IPS DF 4.7 (cell line): ENCODE measurements around the gene KIAA0040.
A peak's percentile ranks its signal among the peaks of the same experiment; 100 is the strongest.
"Not testable (repeated sequence)": the region's sequence is repeated elsewhere in the genome, so short reads cannot be mapped to it uniquely, and the experiment has no call there.

ENCODE experiments used
- DNase-seq: peaks from one replicate; pipeline ENCODE4 v3.0.0-alpha.2; 2013; ENCODE audit warnings: low spot score; ENCODE audit errors: extremely low read depth

KIAA0040 gene

DNA sequence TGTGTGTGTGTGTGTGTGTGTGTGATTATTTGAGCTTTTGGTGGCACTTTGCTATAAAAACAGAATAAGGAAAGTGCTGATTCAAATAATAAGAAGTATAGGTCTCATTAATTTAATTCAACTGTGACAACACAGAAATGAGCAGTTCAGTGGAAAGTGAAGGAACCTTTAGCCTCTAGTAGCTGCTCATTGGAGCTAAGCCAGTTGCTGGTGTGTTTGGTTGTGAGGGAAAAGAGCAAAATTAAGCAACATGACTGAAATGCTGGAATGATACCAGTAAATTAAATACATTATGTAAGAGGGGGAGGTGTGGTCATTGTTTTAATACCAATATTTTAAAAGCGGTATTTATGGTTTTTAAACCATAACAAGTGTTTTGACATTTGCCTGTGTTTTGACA is 55.2 kb downstream of the KIAA0040 start:
- no peak for DNase-seq

GRCh38 chr1:175136246-175136645 is 56.3 kb downstream of the KIAA0040 start:
- no peak for DNase-seq

DNA sequence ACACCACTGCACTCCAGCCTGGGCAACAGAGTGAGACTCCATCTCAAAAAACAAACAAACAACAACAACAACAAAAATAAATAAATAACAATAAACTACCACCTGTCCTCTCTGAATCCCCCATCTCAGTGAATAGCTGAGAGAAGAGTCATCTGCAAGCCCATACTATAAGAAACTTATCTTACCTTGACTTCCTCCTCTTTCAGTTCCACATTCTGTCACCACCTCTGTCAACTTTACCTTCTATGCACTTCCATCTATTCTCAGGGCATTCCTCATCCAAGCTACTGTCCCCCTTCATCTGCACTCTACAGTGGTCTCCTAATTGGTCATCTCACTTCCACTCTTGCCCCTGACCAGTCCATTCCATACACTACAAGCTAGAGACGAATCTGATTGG is 58.1 kb downstream of the KIAA0040 start:
- DNase-seq: no peak

DNA sequence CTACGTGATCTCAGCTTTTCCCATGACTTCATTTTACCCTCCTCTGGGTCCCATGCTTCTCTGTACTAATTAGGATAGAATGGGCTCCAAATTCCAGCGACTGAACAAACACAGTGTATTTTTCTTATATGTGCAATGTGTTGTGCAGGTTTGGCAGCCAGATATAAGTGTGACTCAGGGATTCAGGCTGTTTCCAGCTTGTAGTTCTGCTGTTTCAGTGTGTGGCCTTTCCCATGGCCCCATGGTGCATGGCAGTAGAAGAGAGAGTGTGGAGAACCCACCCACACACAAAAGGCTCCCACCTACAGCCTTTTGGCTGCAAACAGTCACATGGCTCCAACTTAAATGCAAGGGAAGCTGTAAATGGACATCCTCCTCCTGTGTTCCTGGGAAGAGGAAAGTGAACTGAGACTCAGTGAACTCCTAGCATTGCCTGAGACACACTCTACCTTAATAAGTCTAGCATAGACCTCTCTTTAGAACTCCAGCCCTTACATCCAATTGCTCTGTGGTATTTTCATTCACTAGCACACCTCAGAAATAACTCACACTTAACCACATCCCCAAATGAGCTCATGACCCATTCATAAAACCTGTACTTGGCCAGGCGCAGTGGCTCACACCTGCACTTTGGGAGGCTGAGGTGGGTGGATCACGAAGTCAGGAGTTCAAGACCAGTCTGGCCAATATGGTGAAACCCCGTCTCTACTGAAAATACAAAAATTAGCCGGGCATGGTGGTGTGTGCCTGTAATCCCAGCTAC is 58.7 kb downstream of the KIAA0040 start:
- DNase-seq: no peak

GRCh38 chr1:175132436-175132835 is 60.1 kb downstream of the KIAA0040 start:
- no peak for DNase-seq

DNA sequence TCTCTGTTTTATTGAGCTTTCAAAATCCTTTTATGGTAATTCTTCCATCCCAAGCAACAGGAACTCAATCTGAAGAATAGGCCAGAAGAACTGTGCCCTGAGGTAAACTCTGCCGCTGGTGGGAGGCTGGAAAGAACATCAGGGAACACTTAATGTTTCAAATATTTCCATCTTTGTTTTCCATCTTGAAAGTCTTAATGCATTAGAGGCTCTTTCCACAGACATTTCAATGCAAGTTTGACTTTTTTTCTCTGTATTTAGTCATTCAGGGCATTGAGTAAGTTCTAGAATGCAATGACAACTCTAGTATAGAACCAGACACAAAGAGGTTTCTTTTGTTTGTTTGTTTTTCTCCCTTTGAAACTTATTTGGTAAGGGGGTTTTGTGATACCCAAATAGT is 61.5 kb downstream of the KIAA0040 start:
- DNase-seq: no peak

GRCh38 chr1:175130649-175131045 is 61.9 kb downstream of the KIAA0040 start:
- DNase-seq: no peak

DNA sequence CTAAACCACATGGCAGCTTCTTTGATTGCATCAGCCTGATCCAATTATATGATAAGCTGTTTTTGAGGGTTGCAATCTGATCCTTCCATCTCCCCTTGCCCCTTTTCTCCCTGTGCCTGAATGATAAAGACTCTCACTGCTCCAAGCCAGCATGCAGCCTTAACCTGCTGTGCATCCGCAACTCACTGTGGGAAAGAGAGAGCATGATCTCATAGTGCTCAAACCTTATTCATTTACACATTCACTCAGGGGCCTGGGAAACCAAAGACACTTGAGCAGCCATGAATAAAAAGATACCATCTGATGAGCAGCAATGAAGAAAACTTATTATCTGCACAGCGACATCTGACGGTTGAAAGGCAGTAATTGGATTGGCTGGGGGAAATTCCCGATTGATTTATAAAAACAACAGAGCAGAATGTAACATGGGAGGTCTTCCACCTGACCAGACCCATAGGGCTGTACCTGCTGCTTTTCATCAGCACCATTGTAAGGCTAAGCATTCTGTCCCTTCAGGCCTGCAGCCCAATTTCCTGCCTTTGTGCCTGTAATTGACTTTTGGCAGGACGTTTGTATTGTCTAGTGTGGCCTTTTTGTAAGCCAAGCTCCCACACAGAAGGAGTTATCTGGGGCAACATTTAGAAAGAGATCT is 62.5 kb downstream of the KIAA0040 start:
- DNase-seq: peak; percentile 71

DNA sequence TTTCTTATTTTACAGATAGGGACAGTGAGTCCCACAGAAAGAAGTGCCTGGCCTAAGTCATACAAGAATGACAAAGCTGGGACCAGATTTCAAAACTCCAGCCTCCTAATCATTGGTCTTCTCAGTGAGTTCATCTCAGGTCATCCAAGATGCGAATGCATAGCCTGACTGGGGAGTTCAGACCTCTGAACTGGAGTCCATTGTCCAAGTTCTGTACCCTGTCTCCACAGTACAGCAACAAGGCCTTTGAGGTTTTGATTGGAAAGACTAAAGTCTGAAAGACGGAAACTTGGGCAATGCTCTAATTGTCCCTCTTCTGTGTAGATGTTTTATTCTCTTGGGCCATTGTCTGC is 63.0 kb downstream of the KIAA0040 start:
- no peak for DNase-seq

GRCh38 chr1:175129182-175129581 is 63.4 kb downstream of the KIAA0040 start:
- no peak for DNase-seq

DNA sequence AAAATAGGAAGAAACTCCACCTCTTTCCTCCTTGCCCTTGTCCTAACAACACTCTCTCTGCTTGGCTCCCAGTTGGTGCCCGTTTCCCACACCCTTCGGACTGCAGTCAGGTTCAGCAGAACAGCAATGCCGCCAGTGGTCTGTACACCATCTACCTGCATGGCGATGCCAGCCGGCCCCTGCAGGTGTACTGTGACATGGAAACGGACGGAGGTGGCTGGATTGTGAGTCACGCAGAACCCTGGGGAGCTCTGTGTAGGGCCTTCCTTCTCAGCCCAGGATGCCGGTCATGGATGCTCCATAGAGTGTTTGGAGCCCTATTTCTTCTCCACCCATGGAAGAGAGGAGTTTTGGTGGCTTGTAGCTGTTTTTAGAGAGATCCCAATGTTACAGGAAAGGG is 64.1 kb downstream of the KIAA0040 start:
- no peak for DNase-seq

DNA sequence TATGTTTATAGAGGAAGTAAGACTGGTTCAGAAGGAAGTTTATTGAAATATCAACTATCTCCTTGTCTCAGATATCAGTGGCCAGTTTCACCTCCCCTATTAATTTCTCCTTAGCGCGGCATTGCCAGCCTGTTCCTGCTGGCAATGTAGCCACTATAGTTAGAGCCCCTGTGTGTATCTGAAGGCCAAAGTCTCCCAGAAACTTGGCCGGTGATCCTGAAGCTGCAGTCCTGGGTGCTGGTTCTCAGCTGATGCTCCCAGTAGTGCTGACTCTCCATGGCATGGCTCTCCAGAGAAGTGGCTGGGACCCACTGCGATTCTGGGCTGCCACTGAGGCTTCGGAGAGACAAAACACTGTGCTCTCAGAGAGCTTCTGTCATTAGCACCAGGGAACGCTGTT is 65.0 kb downstream of the KIAA0040 start:
- DNase-seq: no peak

GRCh38 chr1:175126347-175126746 is 66.2 kb downstream of the KIAA0040 start:
- DNase-seq: no peak

- DNase-seq: no peak
These were observed 67.7 kb downstream of the KIAA0040 start for GRCh38 chr1:175124861-175125260.

DNA sequence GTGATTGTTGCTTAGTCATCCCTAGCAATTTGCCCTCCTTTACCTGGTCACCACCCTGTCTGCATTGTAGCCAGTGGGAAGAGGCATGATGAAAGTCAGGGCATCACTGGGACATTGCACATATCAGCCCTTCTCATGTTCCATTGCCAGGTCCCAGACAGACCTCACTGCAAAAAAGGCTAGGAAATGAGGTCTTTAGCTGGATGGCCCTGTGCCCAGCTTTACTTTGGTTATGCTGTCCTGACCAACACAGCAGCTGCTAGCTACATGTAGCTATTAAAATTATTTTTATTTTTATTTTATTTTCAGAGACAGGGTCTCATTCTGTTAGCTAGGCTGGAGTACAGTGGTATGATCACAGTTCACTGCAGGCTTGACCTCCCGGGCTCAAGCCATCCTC is 72.1 kb downstream of the KIAA0040 start:
- no peak for DNase-seq

DNA sequence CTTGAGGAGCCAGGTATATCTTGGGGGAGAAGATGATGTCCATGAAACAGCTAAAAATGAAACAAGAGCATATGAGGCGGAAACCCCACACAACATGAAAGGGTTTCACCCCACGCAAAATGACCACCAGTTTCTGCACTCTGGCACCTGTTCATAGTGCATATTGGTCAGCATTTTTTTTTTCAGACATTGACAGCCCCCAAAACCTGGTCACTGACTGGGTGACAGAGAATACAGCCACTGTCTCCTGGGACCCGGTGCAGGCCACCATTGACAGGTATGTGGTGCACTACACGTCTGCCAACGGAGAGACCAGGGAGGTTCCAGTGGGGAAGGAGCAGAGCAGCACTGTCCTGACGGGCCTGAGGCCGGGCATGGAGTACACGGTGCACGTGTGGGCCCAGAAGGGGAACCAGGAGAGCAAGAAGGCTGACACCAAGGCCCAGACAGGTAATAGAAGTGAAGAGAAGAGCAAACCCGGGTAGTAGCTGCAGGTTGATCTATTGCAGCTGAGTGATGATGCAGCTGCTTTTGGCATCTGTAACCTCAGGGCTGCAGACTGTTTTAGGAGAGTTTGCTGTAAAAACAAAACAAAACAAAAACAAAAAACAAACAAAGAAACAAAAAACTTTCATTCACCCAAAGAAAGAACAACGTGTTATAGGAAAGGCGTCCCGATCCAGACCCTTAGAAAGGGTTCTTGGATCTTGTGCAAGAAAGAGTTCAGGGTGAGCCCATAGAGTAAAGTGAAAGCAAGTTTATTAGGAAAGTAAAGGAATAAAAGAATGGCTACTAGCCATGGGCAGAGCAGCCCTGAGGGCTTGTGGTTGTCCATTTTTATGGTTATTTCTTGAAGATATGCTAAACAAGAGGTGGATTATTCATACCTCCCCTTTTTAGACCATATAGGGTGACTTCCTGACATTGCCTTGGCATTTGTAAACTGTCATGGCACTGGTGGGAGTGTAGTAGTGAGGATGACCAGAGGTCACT is 73.9 kb downstream of the KIAA0040 start:
- no peak for DNase-seq

DNA sequence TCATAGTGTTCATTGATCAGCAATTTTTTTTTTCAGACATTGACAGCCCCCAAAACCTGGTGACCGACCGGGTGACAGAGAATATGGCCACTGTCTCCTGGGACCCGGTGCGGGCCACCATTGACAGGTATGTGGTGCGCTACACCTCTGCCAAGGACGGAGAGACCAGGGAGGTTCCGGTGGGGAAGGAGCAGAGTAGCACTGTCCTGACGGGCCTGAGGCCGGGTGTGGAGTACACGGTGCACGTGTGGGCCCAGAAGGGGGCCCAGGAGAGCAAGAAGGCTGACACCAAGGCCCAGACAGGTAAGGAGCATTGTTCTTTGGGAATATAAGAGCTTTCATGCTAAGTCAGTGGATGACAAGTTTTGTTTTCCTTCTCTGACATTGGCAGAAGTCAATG is 75.7 kb downstream of the KIAA0040 start:
- DNase-seq: no peak

DNA sequence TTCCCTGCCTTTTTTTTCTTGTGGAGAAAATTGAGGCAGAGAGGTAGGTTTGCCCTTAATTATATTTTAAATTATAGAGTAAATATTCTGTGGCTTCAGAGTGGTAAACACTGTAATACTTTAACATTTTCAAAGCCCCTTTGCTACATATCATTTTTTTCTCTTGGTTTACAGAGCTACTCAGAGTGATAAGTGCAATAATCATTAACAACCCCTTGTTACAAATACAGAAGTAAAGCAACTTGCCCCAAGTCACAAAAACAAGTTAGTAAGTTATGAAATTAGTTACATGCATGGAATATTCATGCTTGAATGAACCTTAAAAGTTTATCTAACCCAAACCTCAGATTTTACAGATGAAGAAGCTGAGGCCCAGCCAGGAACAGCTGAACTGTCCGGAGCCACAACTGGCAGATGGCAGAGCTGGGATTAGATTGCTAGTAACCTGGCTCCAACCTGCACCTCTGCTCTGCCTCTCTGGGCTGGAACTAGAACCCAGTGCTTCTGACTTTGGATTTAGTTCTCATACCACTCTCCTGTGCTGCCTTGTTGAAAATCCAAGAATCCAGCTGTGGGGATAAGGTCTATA is 76.3 kb downstream of the KIAA0040 start:
- DNase-seq: no peak

DNA sequence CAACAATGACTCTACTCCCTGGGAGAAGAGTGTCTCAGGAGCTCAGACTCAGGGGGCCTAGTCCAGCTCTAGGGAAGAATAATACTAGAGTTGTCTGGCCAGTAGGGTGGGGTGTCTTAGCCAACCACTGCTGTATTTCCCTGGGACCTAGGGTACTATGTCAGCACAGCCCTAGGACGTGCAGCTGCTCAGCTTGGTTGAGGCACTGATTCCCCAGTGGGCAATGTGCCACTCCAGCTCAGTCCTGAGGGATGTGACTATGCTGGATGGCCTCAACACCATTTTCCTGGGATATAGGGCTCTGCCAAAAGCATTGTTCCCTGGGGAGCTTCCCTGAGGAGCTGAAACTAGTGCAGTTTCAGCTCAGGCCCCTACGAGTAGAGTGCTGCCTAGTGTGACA is 77.6 kb downstream of the KIAA0040 start:
- no peak for DNase-seq

DNA sequence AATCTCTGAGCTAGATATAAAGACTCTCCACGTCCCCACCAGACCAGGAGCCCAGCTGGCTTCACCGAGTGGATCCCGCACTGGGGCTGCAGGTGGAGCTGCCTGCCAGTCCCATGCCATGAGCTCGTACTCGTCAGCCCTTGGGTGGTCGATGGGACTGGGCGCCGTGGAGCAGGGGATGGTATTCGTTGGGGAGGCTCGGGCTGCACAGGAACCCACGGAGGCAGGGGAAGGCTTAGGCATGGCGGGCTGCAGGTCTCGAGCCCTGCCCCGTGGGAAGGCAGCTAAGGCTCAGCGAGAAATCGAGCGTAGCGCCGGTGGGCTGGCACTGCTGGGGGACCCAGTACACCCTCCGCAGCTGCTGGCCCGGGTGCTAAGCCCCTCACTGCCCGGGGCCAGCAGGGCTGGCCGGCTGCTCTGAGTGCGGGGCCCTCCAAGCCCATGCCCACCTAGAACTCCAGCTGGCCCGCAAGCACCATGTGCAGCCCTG is 84.2 kb downstream of the KIAA0040 start:
- DNase-seq: not testable (repeated sequence)
